ENCODE results near the gene ABCB8. TPM values are rescaled to one million over a fixed set of nuclear protein-coding genes. Genes with fewer than 3 reads are reported as not detected.

The ABCB8 gene
- total and polyA plus RNA-seq, 12 donors = 16.7 to 42.2 (median 24.6) TPM

- Histone ChIP-seq H3K27ac (peak overlapping the region in 7 of 10 donors; percentile 3 to 67 (median 37)), H3K4me1 (peaks cover 10 to 32% (median 19%) of the 10 kb centered on the region in 9 donors), H3K9me3 (no peaks in the 10 kb centered on the region), H3K4me3 (no peak overlapping the region), H3K27me3 (no peaks in the 10 kb centered on the region), H3K36me3 (peaks cover 0 to 62% (median 12%) of the 10 kb centered on the region in 9 donors)
- ATAC-seq = no peak
- TF ChIP-seq, protein P1, sequence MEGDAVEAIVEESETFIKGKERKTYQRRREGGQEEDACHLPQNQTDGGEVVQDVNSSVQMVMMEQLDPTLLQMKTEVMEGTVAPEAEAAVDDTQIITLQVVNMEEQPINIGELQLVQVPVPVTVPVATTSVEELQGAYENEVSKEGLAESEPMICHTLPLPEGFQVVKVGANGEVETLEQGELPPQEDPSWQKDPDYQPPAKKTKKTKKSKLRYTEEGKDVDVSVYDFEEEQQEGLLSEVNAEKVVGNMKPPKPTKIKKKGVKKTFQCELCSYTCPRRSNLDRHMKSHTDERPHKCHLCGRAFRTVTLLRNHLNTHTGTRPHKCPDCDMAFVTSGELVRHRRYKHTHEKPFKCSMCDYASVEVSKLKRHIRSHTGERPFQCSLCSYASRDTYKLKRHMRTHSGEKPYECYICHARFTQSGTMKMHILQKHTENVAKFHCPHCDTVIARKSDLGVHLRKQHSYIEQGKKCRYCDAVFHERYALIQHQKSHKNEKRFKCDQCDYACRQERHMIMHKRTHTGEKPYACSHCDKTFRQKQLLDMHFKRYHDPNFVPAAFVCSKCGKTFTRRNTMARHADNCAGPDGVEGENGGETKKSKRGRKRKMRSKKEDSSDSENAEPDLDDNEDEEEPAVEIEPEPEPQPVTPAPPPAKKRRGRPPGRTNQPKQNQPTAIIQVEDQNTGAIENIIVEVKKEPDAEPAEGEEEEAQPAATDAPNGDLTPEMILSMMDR (IDR thresholded peaks at IDR 0.05) = no peak
- WGBS, 2 donors = 90 to 96% methylated on average over 21 of the region's 21 CpGs
- intact Hi-C loops (cut with DNase I) = loop anchor here in 3 of 10 donors (5.0 to 10.0 kb wide), 2 partner anchors 70 to 78 kb away; no protein-coding TSS in a partner anchor
- DNase-seq = no peak
These were observed 6.2 kb downstream of the ABCB8 start for GRCh38 chr7:151034312-151035025.

GRCh38 chr7:151035026-151035717 is 6.9 kb downstream of the ABCB8 start:
- WGBS, 2 donors = 75 to 79% methylated on average over 21 of the region's 21 CpGs
- Histone ChIP-seq H3K27ac (peak overlapping the region in 7 of 10 donors; percentile 3 to 67 (median 37)), H3K9me3 (no peaks in the 10 kb centered on the region), H3K36me3 (peaks cover 0 to 62% (median 12%) of the 10 kb centered on the region in 9 donors), H3K4me1 (peaks cover 10 to 34% (median 21%) of the 10 kb centered on the region in 9 donors), H3K4me3 (no peak overlapping the region), H3K27me3 (no peaks in the 10 kb centered on the region)
- ATAC-seq (peak in 7 of 8 donors; percentile 25 to 74 (median 65)), DNase-seq (peak in 1 of 2 donors; percentile 52)
- TF ChIP-seq, protein P1 (IDR thresholded peaks at IDR 0.05) = no peak
- intact Hi-C loops (cut with DNase I) = loop anchor here in 2 of 10 donors (10.0 kb wide), 1 partner anchor 70 kb away; no protein-coding TSS in a partner anchor

DNA sequence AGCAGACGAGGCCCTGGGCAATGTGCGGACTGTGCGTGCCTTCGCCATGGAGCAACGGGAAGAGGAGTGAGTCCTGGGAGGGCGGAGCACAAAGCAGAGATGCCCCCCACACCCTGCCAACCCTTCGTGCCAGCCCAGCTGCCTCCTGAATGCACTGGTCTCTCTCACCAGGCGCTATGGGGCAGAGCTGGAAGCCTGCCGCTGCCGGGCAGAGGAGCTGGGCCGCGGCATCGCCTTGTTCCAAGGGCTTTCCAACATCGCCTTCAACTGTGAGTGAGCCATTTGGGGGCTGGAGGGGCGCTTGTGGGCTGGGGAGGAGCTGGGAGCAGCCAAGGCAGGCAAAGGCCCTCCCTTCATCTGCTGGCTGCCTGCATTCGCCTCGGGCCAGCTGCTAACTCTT is 7.7 kb downstream of the ABCB8 start:
- DNase-seq = no peak
- WGBS, 2 donors = 93 to 94% methylated on average over 17 of the region's 17 CpGs
- peak in 1 of 8 donors; percentile 2 for ATAC-seq
- Histone ChIP-seq H3K4me3 (no peak overlapping the region), H3K27me3 (no peaks in the 10 kb centered on the region), H3K4me1 (peaks cover 10 to 35% (median 22%) of the 10 kb centered on the region in 9 donors), H3K27ac (no peak overlapping the region), H3K36me3 (peaks cover 0 to 60% (median 12%) of the 10 kb centered on the region in 9 donors), H3K9me3 (no peaks in the 10 kb centered on the region)
- intact Hi-C loops (cut with DNase I) = loop anchor here in 2 of 10 donors (10.0 kb wide), 1 partner anchor 69 kb away; no protein-coding TSS in a partner anchor
- TF ChIP-seq, protein P1 (IDR thresholded peaks at IDR 0.05) = no peak
